H1 (cell line): ENCODE results near the gene TMEM52B. TPM values are rescaled to one million over a fixed set of nuclear protein-coding genes. Genes with fewer than 3 reads are reported as not detected.
A peak's percentile ranks its signal among the peaks of the same experiment; 100 is the strongest.

Experiments used
- CTCF ChIA-PET: fragments of 300-600 bp; sonication (Branson Sonifier 250); formaldehyde crosslinking; loops from one replicate; lab custom pipeline; 2021; ENCODE audit not compliant: partially characterized antibody; lab: Charles Lee
- POLR2A ChIA-PET: fragments of 300-600 bp; sonication (Branson Sonifier 250); formaldehyde crosslinking; loops from one replicate; lab custom pipeline; 2021; ENCODE audit warnings: inconsistent platforms; ENCODE audit not compliant: partially characterized antibody; lab: Charles Lee
- DNase-seq, 2 experiments: peaks; one replicate each; pipeline versions ENCODE4 v3.0.0 to v3.0.0-alpha.2; 2010 to 2022; ENCODE audit warnings: low spot score in 2 of 2, low read depth in 1 of 2, mixed read lengths in 1 of 2
- FAIRE-seq: peaks from 2 replicates; lab custom pipeline; 2011; peaks lifted over from hg19 to GRCh38; lab: Jason Lieb, UNC
- H2AFZ ChIP-seq: 2 replicates; pipeline ENCODE4 v1.8.1; 2012; ENCODE audit warnings: low read length, inconsistent platforms
- H2AK5ac ChIP-seq: 2 replicates; pipeline ENCODE4 v1.6.1; 2013; ENCODE audit warnings: low read depth, low read length
- H2BK120ac ChIP-seq: replicated peaks from 2 replicates; pipeline ENCODE3; 2013; ENCODE audit warnings: low read depth, low read length, inconsistent platforms
- H2BK12ac ChIP-seq: 2 replicates; pipeline ENCODE4 v1.6.1; 2013; ENCODE audit warnings: low read depth, low read length
- H2BK15ac ChIP-seq: 2 replicates; pipeline ENCODE4 v1.6.1; 2013; ENCODE audit warnings: low read length
- H2BK20ac ChIP-seq: 2 replicates; pipeline ENCODE4 v1.6.1; 2013; ENCODE audit warnings: low read length
- H2BK5ac ChIP-seq: 2 replicates; pipeline ENCODE4 v1.6.1; 2013; ENCODE audit warnings: low read depth, low read length
- H3K14ac ChIP-seq: 2 replicates; pipeline ENCODE4 v1.6.1; 2013; ENCODE audit warnings: inconsistent platforms; ENCODE audit not compliant: insufficient read length
- H3K18ac ChIP-seq: 2 replicates; pipeline ENCODE4 v1.6.1; 2013; ENCODE audit warnings: low read length; ENCODE audit errors: extremely low read depth
- H3K23ac ChIP-seq: 2 replicates; pipeline ENCODE4 v1.6.1; 2013; ENCODE audit warnings: inconsistent platforms; ENCODE audit not compliant: insufficient read length
- H3K23me2 ChIP-seq: 2 replicates; pipeline ENCODE4 v1.6.1; 2013; ENCODE audit warnings: low read depth, low read length
- H3K27ac ChIP-seq: 2 replicates; pipeline ENCODE4 v1.6.1; 2011; ENCODE audit warnings: low read depth, low read length, inconsistent platforms
- H3K27me3 ChIP-seq, 4 experiments: replicated peaks in 1 of 4; 1 replicate in 1 of 4; 2 replicates in 3 of 4; pipeline versions ENCODE4 v1.6.1 to v1.8.1; 2011 to 2013; ENCODE audit warnings: low read length in 3 of 4, mild to moderate bottlenecking in 3 of 4, inconsistent platforms in 2 of 4, mixed read lengths in 2 of 4, moderate library complexity in 1 of 4; ENCODE audit not compliant: control insufficient read depth in 3 of 4, insufficient read depth in 3 of 4; ENCODE audit errors: extremely low read depth in 1 of 4
- H3K36me3 ChIP-seq, 4 experiments: 2 replicates each; pipeline versions ENCODE4 v1.6.1 to v1.8.1; 2011 to 2013; ENCODE audit warnings: mild to moderate bottlenecking in 4 of 4, low read length in 3 of 4, moderate library complexity in 2 of 4, control low read depth in 1 of 4, inconsistent platforms in 1 of 4; ENCODE audit not compliant: insufficient read depth in 4 of 4, control insufficient read depth in 2 of 4
- H3K4ac ChIP-seq: replicated peaks from 2 replicates; pipeline ENCODE3; 2013; ENCODE audit warnings: low read length, low read depth, mixed read lengths, inconsistent platforms; ENCODE audit not compliant: insufficient read length
- H3K4me1 ChIP-seq, 4 experiments: replicated peaks in 1 of 4; 1 replicate in 1 of 4; 2 replicates in 3 of 4; pipeline versions ENCODE4 v1.6.1 to v1.8.1; 2011 to 2013; ENCODE audit warnings: low read length in 3 of 4, inconsistent platforms in 2 of 4, mixed read lengths in 1 of 4; ENCODE audit not compliant: insufficient read depth in 4 of 4, control insufficient read depth in 3 of 4
- H3K4me2 ChIP-seq, 2 experiments: 2 replicates each; pipeline versions ENCODE4 v1.6.1 to v1.8.1; 2011 to 2013; ENCODE audit warnings: low read depth in 2 of 2, low read length in 2 of 2, control low read depth in 1 of 2, inconsistent platforms in 1 of 2, mild to moderate bottlenecking in 1 of 2; ENCODE audit not compliant: insufficient read depth in 1 of 2
- H3K4me3 ChIP-seq, 4 experiments: fragments of 200-600, 300-600 bp in 1 of 4; sonication (generic), shearing (Covaris generic), sonication (Bioruptor Twin) in 1 of 4; 2 replicates each; pipeline versions ENCODE4 v1.5.1 to v1.8.1; 2011 to 2016; ENCODE audit warnings: low read length in 4 of 4, low read depth in 3 of 4, control low read depth in 2 of 4, inconsistent platforms in 2 of 4, mild to moderate bottlenecking in 2 of 4, mixed read lengths in 1 of 4, moderate library complexity in 1 of 4; ENCODE audit not compliant: insufficient read depth in 2 of 4; ENCODE audit errors: extremely low read depth in 1 of 4
- H3K56ac ChIP-seq: replicated peaks from 2 replicates; pipeline ENCODE3; 2013; ENCODE audit warnings: low read depth, mild to moderate bottlenecking, mixed read lengths, low read length, inconsistent platforms; ENCODE audit not compliant: insufficient read length
- H3K79me1 ChIP-seq: 2 replicates; pipeline ENCODE4 v1.6.1; 2013; ENCODE audit warnings: low read depth, low read length, control low read depth
- H3K79me2 ChIP-seq, 2 experiments: 2 replicates each; pipeline versions ENCODE4 v1.6.1 to v1.8.1; 2012 to 2013; ENCODE audit warnings: low read length in 2 of 2, mild to moderate bottlenecking in 2 of 2, inconsistent platforms in 1 of 2; ENCODE audit not compliant: insufficient read depth in 2 of 2, control insufficient read depth in 1 of 2
- H3K9ac ChIP-seq, 4 experiments: replicated peaks in 1 of 4; 1 replicate in 1 of 4; 2 replicates in 3 of 4; pipeline versions ENCODE4 v1.6.1 to v1.8.1; 2011 to 2013; ENCODE audit warnings: low read depth in 3 of 4, low read length in 3 of 4, control low read depth in 2 of 4, mild to moderate bottlenecking in 2 of 4, moderate library complexity in 2 of 4, inconsistent platforms in 1 of 4; ENCODE audit errors: extremely low read depth in 1 of 4
- H3K9me3 ChIP-seq, 2 experiments: 2 replicates each; pipeline versions ENCODE4 v1.6.1 to v1.8.1; 2012 to 2013; ENCODE audit warnings: mild to moderate bottlenecking in 2 of 2, moderate library complexity in 2 of 2, control low read depth in 1 of 2, inconsistent platforms in 1 of 2, low read depth in 1 of 2, low read length in 1 of 2, mixed read lengths in 1 of 2; ENCODE audit not compliant: insufficient read depth in 2 of 2
- H4K20me1 ChIP-seq, 2 experiments: replicated peaks in 1 of 2; 2 replicates each; pipeline versions ENCODE3 to v1.8.1; 2011 to 2013; ENCODE audit warnings: inconsistent platforms in 2 of 2, low read length in 2 of 2, mild to moderate bottlenecking in 1 of 2; ENCODE audit not compliant: insufficient read depth in 2 of 2, control insufficient read depth in 1 of 2
- H4K5ac ChIP-seq: 2 replicates; pipeline ENCODE4 v1.6.1; 2013; ENCODE audit warnings: low read length, low read depth, mixed read lengths, inconsistent platforms; ENCODE audit not compliant: insufficient read length
- H4K8ac ChIP-seq: 2 replicates; pipeline ENCODE4 v1.8.0; 2013; ENCODE audit warnings: mild to moderate bottlenecking, moderate library complexity, low read length, inconsistent platforms; ENCODE audit not compliant: insufficient read depth; ENCODE audit errors: extremely low read depth
- H4K91ac ChIP-seq: replicated peaks from 2 replicates; pipeline ENCODE3; 2013; ENCODE audit warnings: low read length, mixed read lengths, inconsistent platforms; ENCODE audit not compliant: insufficient read length
- JUN ChIP-seq: IDR thresholded peaks from 2 replicates; pipeline ENCODE4 v1.6.1; 2011; ENCODE audit warnings: low read depth, mild to moderate bottlenecking, improper control_type of control experiment, low read length
- KDM4A ChIP-seq: IDR thresholded peaks from one replicate; pipeline ENCODE4 v1.7.1; 2012; ENCODE audit warnings: low read depth, mild to moderate bottlenecking, moderate library complexity, low read length, inconsistent platforms; ENCODE audit not compliant: severe bottlenecking
- KDM5A ChIP-seq: fragments of 200-600 bp; IDR thresholded peaks from 2 replicates; pipeline ENCODE4 v1.7.1; 2012; ENCODE audit warnings: mild to moderate bottlenecking, low read length, inconsistent platforms, mixed read lengths
- POU5F1 ChIP-seq: IDR thresholded peaks from 2 replicates; pipeline ENCODE4 v1.6.1; 2011; ENCODE audit warnings: low read depth, mild to moderate bottlenecking, low read length, moderate library complexity
- SP1 ChIP-seq: IDR thresholded peaks from 2 replicates; pipeline ENCODE4 v1.6.1; 2011; ENCODE audit warnings: low read depth, low read length
- WGBS, 2 experiments: shearing (Covaris generic) in 1 of 2; methylation state at CpG; one replicate each; pipeline versions ENCODE4 v1.1.6 to v1.1.7; 2013 to 2015; ENCODE audit warnings: low lambda C conversion rate in 2 of 2, mixed read lengths in 2 of 2, inconsistent platforms in 1 of 2, low coverage in 1 of 2, missing lambda C conversion rate in 1 of 2; ENCODE audit not compliant: insufficient replicate concordance in 2 of 2, insufficient coverage in 1 of 2, insufficient read length in 1 of 2; ENCODE audit errors: extremely low coverage in 1 of 2, missing lambda C conversion rate in 1 of 2; 5-methylcytosine and 5-hydroxymethylcytosine counted together
- polyA plus RNA-seq, 7 experiments: library from polyadenylated mRNA; depleted of rRNA in 3 of 7; stranded (reverse) in 5 of 7; unstranded in 2 of 7; fragments of >200 nt in 5 of 7; fragments of 200-250 nt in 2 of 7; gene quantifications; 1 replicate in 5 of 7; 2 replicates in 1 of 7; 4 replicates in 1 of 7; pipeline versions ENCODE4 v1.2.1 to v1.2.3, GENCODE V29; 2011 to 2013; ENCODE audit warnings: missing spikeins in 2 of 7, mixed read lengths in 2 of 7
- total RNA-seq: library from RNA; stranded (reverse); fragmentation: NEBNext Ultra II Directional; extraction: Animal tissue kit (Norgen Biotek cat#: 25700); gene quantifications from 2 replicates; pipeline ENCODE4 v1.2.1, GENCODE V29; 2021

Gene TMEM52B
- total and polyA plus RNA-seq, 2 of the 8 experiments (the other 6 are each of a cell fraction or from before 2014, with no cell fraction given), result not detected

- Histone ChIP-seq H4K5ac (no peak overlapping the region), H3K4me3 (no peak overlapping the region), H3K36me3 (no peaks in the 10 kb centered on the region), H2BK12ac (no peak overlapping the region), H3K23ac (no peak overlapping the region), H3K4me2 (no peak overlapping the region), H3K23me2 (no peaks in the 10 kb centered on the region), H3K9ac (no peak overlapping the region), H3K27ac (no peak overlapping the region), H3K79me1 (no peaks in the 10 kb centered on the region)
- no peak for DNase-seq
- TF ChIP-seq KDM5A, result no peak
- TF ChIP-seq KDM4A, result no peak
- no peak for TF ChIP-seq JUN
- TF ChIP-seq SP1, result no peak
- 0 out of 2 replicates have a peak, but pooled peaks have one; percentile 23 for TF ChIP-seq POU5F1
- TF ChIP-seq, all 59 proteins: peak for 1
- Histone ChIP-seq H3K56ac (no peak overlapping the region), H3K9me3 (no peaks in the 10 kb centered on the region), H2BK20ac (no peak overlapping the region; the same call in 1 of the 2 replicates), H4K20me1 (no peaks in the 10 kb centered on the region), H2AK5ac (no peak overlapping the region), H4K8ac (no peak overlapping the region), H3K79me2 (no peaks in the 10 kb centered on the region), H4K91ac (no peak overlapping the region), H2BK5ac (no peak overlapping the region), H3K18ac (no peak overlapping the region), H3K4me1 (peaks cover 0 to 3% (median 0%) of the 10 kb centered on the region in 4 experiments; a peak in 1 of 7 replicates), H2BK15ac (no peak overlapping the region), H3K14ac (no peak overlapping the region), H3K27me3 (no peaks in the 10 kb centered on the region), H3K4ac (no peak overlapping the region), H2BK120ac (no peak overlapping the region), H2AFZ (no peak overlapping the region)
- POLR2A ChIA-PET, result interaction anchor here (2.4 kb wide), 1 partner anchor 52 kb away, joined by 6 read pairs; no protein-coding TSS in a partner anchor
- WGBS, 2 experiments, result 91% methylated on average over 3 of the region's 3 CpGs; no CpG with 5 or more reads in 1 of the 2 experiments
- CTCF ChIA-PET, result interaction anchor here (1.2 kb wide), 1 partner anchor 30 kb away, joined by 3 read pairs; no protein-coding TSS in a partner anchor
- no peak for FAIRE-seq
These were observed 26.5 kb downstream of the TMEM52B start for GRCh38 chr12:10205220-10205807.
